WTC11 (cell line): ENCODE results near the gene KANK4. TPM values are rescaled to one million over a fixed set of nuclear protein-coding genes. Genes with fewer than 3 reads are reported as not detected.
A peak's percentile ranks its signal among the peaks of the same experiment; 100 is the strongest.

Experiments used
- ATAC-seq: fragments of 200-7000 bp; cut with Tn5 transposase; 2 replicates; pipeline ENCODE4 v1.10.0; 2021; ENCODE audit warnings: mild to moderate bottlenecking, moderate library complexity
- CTCF ChIA-PET: fragments of 300-600 bp; sonication (Branson Sonifier 250); formaldehyde crosslinking; loops from one replicate; lab custom pipeline; 2021; ENCODE audit warnings: antibody characterized with exemption; lab: Charles Lee
- POLR2A ChIA-PET: fragments of 350-600 bp; sonication (Branson Sonifier 250); formaldehyde crosslinking; loops from one replicate; lab custom pipeline; 2021; ENCODE audit warnings: antibody characterized with exemption; lab: Charles Lee
- DNase-seq: peaks from one replicate; pipeline ENCODE4 v3.0.0; 2021; ENCODE audit warnings: low spot score
- H3K27ac Mint-ChIP-seq: 2 replicates; pipeline ENCODE4 v1.8.0; 2021; ENCODE audit warnings: mixed read lengths
- H3K27me3 Mint-ChIP-seq: 2 replicates; pipeline ENCODE4 v1.8.0; 2021; ENCODE audit warnings: low read depth, mild to moderate bottlenecking, moderate library complexity, mixed read lengths
- H3K36me3 Mint-ChIP-seq: 2 replicates; pipeline ENCODE4 v1.8.0; 2021; ENCODE audit warnings: mixed read lengths
- H3K4me1 Mint-ChIP-seq: 2 replicates; pipeline ENCODE4 v1.8.0; 2022; ENCODE audit warnings: mixed read lengths
- H3K4me3 Mint-ChIP-seq: 2 replicates; pipeline ENCODE4 v1.8.0; 2021; ENCODE audit warnings: mild to moderate bottlenecking, moderate library complexity, mixed read lengths
- H3K9me3 Mint-ChIP-seq: 2 replicates; pipeline ENCODE4 v1.8.0; 2021; ENCODE audit warnings: mixed read lengths
- ARID4B ChIP-seq: sonication (generic); formaldehyde crosslinking; IDR thresholded peaks from 2 replicates; pipeline ENCODE4 v1.8.0; 2023; ENCODE audit warnings: missing genetic modification reagents, mild to moderate bottlenecking, borderline replicate concordance
- CDX4 ChIP-seq: fragments of 250-450 bp; sonication (Bioruptor Pico); IDR thresholded peaks from 2 replicates; pipeline ENCODE4 v1.9.0; 2021; ENCODE audit warnings: moderate library complexity, mild to moderate bottlenecking, inconsistent platforms, borderline replicate concordance
- ELF4 ChIP-seq: sonication (generic); formaldehyde crosslinking; IDR thresholded peaks from 2 replicates; pipeline ENCODE4 v1.8.1; 2022; ENCODE audit warnings: low read depth, mild to moderate bottlenecking, moderate library complexity, missing genetic modification reagents
- JAZF1 ChIP-seq: fragments of 250-450 bp; sonication (Bioruptor Pico); IDR thresholded peaks from 2 replicates; pipeline ENCODE4 v1.9.0; 2021; ENCODE audit warnings: moderate library complexity, mild to moderate bottlenecking, inconsistent platforms
- NFATC4 ChIP-seq: fragments of 250-450 bp; sonication (Bioruptor Pico); IDR thresholded peaks from 2 replicates; pipeline ENCODE4 v1.9.0; 2021; ENCODE audit warnings: mild to moderate bottlenecking
- NR2C2 ChIP-seq: sonication (generic); formaldehyde crosslinking; IDR thresholded peaks from 2 replicates; pipeline ENCODE4 v1.8.0; 2022; ENCODE audit warnings: mild to moderate bottlenecking, missing genetic modification reagents
- NR3C1 ChIP-seq: sonication (generic); formaldehyde crosslinking; conservative IDR thresholded peaks from 2 replicates; pipeline ENCODE4 v1.8.1; 2023; ENCODE audit warnings: low read depth, mild to moderate bottlenecking, missing genetic modification reagents
- OVOL2 ChIP-seq: fragments of 250-450 bp; sonication (Bioruptor Pico); IDR thresholded peaks from 2 replicates; pipeline ENCODE4 v1.9.0; 2021; ENCODE audit warnings: mild to moderate bottlenecking, borderline replicate concordance
- PRDM15 ChIP-seq: sonication (generic); formaldehyde crosslinking; IDR thresholded peaks from 2 replicates; pipeline ENCODE4 v1.8.0; 2022; ENCODE audit warnings: missing genetic modification reagents
- SOX15 ChIP-seq: fragments of 250-450 bp; sonication (Bioruptor Pico); IDR thresholded peaks from 2 replicates; pipeline ENCODE4 v1.9.0; 2021; ENCODE audit warnings: mild to moderate bottlenecking
- SP1 ChIP-seq: sonication (generic); formaldehyde crosslinking; conservative IDR thresholded peaks from 2 replicates; pipeline ENCODE4 v1.8.1; 2022; ENCODE audit warnings: missing genetic modification reagents
- STAT6 ChIP-seq: sonication (generic); formaldehyde crosslinking; conservative IDR thresholded peaks from 2 replicates; pipeline ENCODE4 v1.8.1; 2023; ENCODE audit warnings: mild to moderate bottlenecking, low read depth, missing genetic modification reagents, moderate library complexity
- ZNF121 ChIP-seq: sonication (generic); formaldehyde crosslinking; IDR thresholded peaks from 2 replicates; pipeline ENCODE4 v1.8.0; 2023; ENCODE audit warnings: missing genetic modification reagents
- ZNF232 ChIP-seq: sonication (generic); formaldehyde crosslinking; IDR thresholded peaks from 2 replicates; pipeline ENCODE4 v1.8.0; 2022; ENCODE audit warnings: mild to moderate bottlenecking, missing genetic modification reagents
- total RNA-seq: library from RNA; stranded (reverse); gene quantifications from 3 replicates; pipeline ENCODE4 v1.2.3, GENCODE V29; 2021

The KANK4 gene
- total RNA-seq, 1 experiment from 2014 or later: 0.35 TPM

GRCh38 chr1:62229468-62229867 is 89.8 kb downstream of the KANK4 start:
- Mint-ChIP-seq H3K27ac (peak overlapping the region; percentile 54), H3K27me3 (no peaks in the 10 kb centered on the region; the same call in 1 of the 2 replicates), H3K4me1 (peaks cover 57% of the 10 kb centered on the region)
- DNase-seq (peak; percentile 30), ATAC-seq (peak; percentile 49)
- ChIA-PET CTCF (interaction anchor here (0.6 to 3.1 kb wide), 8 partner anchors 34 to 708 kb away, joined by 3 to 21 read pairs (median 4); no protein-coding TSS in a partner anchor), POLR2A (interaction anchor here (0.5 to 1.9 kb wide), 6 partner anchors 17 to 1089 kb away, joined by 3 to 9 read pairs (median 3); no protein-coding TSS in a partner anchor)
- no peak for TF ChIP-seq CDX4 (CRISPR knock-in tag)
- TF ChIP-seq ZNF121 (CRISPR knock-in tag): peak; percentile 75
- TF ChIP-seq ELF4 (CRISPR knock-in tag): no peak
- TF ChIP-seq JAZF1 (CRISPR knock-in tag): no peak
- no peak for TF ChIP-seq NR3C1
- no peak for TF ChIP-seq OVOL2 (CRISPR knock-in tag)
- TF ChIP-seq, all 79 proteins: peak for 1
- no peak overlapping the region for H3K4me3 Mint-ChIP-seq
- H3K9me3 Mint-ChIP-seq: no peaks in the 10 kb centered on the region
- H3K36me3 Mint-ChIP-seq: peaks cover 39% of the 10 kb centered on the region

- H3K36me3 Mint-ChIP-seq: peaks cover 44% of the 10 kb centered on the region
- ChIA-PET POLR2A (interaction anchor here (0.7 to 1.9 kb wide), 3 partner anchors 16 to 1090 kb away, joined by 3 to 9 read pairs (median 6); no protein-coding TSS in a partner anchor), CTCF (interaction anchor here (0.6 to 3.1 kb wide), 6 partner anchors 34 to 179 kb away, joined by 3 to 21 read pairs (median 4); no protein-coding TSS in a partner anchor)
- peak overlapping the region; percentile 92 for H3K27ac Mint-ChIP-seq
- ATAC-seq: peak; percentile 10
- peak; percentile 70 for TF ChIP-seq PRDM15 (CRISPR knock-in tag)
- TF ChIP-seq OVOL2 (CRISPR knock-in tag): no peak
- H3K27me3 Mint-ChIP-seq: no peaks in the 10 kb centered on the region; the same call in 1 of the 2 replicates
- H3K9me3 Mint-ChIP-seq: no peaks in the 10 kb centered on the region
- peaks cover 52% of the 10 kb centered on the region for H3K4me1 Mint-ChIP-seq
- DNase-seq: no peak
- H3K4me3 Mint-ChIP-seq: no peak overlapping the region
These were observed 90.4 kb downstream of the KANK4 start for GRCh38 chr1:62228883-62229187.

- peak overlapping the region; percentile 92 for H3K27ac Mint-ChIP-seq
- H3K9me3 Mint-ChIP-seq: no peaks in the 10 kb centered on the region
- H3K36me3 Mint-ChIP-seq: peaks cover 46% of the 10 kb centered on the region
- H3K4me3 Mint-ChIP-seq: no peak overlapping the region
- DNase-seq: no peak
- ChIA-PET POLR2A (interaction anchor here (1.9 kb wide), 1 partner anchor 15 kb away, joined by 9 read pairs; no protein-coding TSS in a partner anchor), CTCF (interaction anchor here (0.5 to 3.1 kb wide), 4 partner anchors 35 to 1465 kb away, joined by 3 to 21 read pairs (median 4); no protein-coding TSS in a partner anchor)
- TF ChIP-seq STAT6 (no peak), NFATC4 (CRISPR knock-in tag) (no peak), ZNF232 (CRISPR knock-in tag) (no peak), NR2C2 (CRISPR knock-in tag) (no peak), SP1 (no peak), SOX15 (CRISPR knock-in tag) (no peak), JAZF1 (CRISPR knock-in tag) (no peak), ARID4B (CRISPR knock-in tag) (no peak)
- H3K4me1 Mint-ChIP-seq: peaks cover 49% of the 10 kb centered on the region
- ATAC-seq: peak; percentile 31
- H3K27me3 Mint-ChIP-seq: no peaks in the 10 kb centered on the region
These were observed 90.9 kb downstream of the KANK4 start for GRCh38 chr1:62228136-62228882.
